Keratinocyte (primary cell): ENCODE measurements around the gene DSTN.

Source experiments
- EZH2 ChIP-seq: IDR thresholded peaks from one replicate; pipeline ENCODE4 v1.6.1; 2012; ENCODE audit warnings: inconsistent platforms, mild to moderate bottlenecking, low read length, moderate library complexity
- TF ChIP-seq, protein P1 (sequence below), 3 experiments: IDR thresholded peaks in 1 of 3; conservative IDR thresholded peaks in 1 of 3; optimal IDR thresholded peaks in 1 of 3; 2 replicates in 2 of 3; 3 replicates in 1 of 3; pipeline versions ENCODE3 to v1.5.1; 2011; ENCODE audit warnings: low read length in 3 of 3, mild to moderate bottlenecking in 3 of 3, moderate library complexity in 2 of 3, control low read depth in 1 of 3, inconsistent platforms in 1 of 3; ENCODE audit not compliant: insufficient read depth in 2 of 3; ENCODE audit errors: extremely low read depth in 1 of 3

- TF ChIP-seq, protein P1, sequence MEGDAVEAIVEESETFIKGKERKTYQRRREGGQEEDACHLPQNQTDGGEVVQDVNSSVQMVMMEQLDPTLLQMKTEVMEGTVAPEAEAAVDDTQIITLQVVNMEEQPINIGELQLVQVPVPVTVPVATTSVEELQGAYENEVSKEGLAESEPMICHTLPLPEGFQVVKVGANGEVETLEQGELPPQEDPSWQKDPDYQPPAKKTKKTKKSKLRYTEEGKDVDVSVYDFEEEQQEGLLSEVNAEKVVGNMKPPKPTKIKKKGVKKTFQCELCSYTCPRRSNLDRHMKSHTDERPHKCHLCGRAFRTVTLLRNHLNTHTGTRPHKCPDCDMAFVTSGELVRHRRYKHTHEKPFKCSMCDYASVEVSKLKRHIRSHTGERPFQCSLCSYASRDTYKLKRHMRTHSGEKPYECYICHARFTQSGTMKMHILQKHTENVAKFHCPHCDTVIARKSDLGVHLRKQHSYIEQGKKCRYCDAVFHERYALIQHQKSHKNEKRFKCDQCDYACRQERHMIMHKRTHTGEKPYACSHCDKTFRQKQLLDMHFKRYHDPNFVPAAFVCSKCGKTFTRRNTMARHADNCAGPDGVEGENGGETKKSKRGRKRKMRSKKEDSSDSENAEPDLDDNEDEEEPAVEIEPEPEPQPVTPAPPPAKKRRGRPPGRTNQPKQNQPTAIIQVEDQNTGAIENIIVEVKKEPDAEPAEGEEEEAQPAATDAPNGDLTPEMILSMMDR (optimal IDR thresholded peaks at IDR 0.05 in 1 of 3, IDR thresholded peaks at IDR 0.05 in 1 of 3, conservative IDR thresholded peaks at IDR 0.05 in 1 of 3; ENCODE audit: extremely low read depth in 1 of 3, insufficient read depth in 2 of 3, low read length in 3 of 3) = no peak
- no peak for TF ChIP-seq EZH2
Measured at GRCh38 chr20:17642404-17643269, 72.8 kb downstream of the DSTN start.
